Mesenchymal stem cell (in vitro differentiated cells and primary cell): ENCODE data around the gene GRIK4.

Source experiments
- DNase-seq: peaks from one replicate; pipeline ENCODE4 v3.0.0-alpha.2; 2013
- H2AFZ ChIP-seq: one replicate; pipeline ENCODE4 v1.6.1; 2013; ENCODE audit warnings: low read depth, mild to moderate bottlenecking, control low read depth, inconsistent platforms, low read length, moderate library complexity
- H2AK5ac ChIP-seq: 2 replicates; pipeline ENCODE4 v1.6.1; 2013; ENCODE audit warnings: low read length, moderate library complexity, mild to moderate bottlenecking, inconsistent platforms; ENCODE audit not compliant: severe bottlenecking
- H2BK120ac ChIP-seq: one replicate; pipeline ENCODE4 v1.6.1; 2013; ENCODE audit warnings: low read depth, mild to moderate bottlenecking, inconsistent platforms, low read length, moderate library complexity
- H2BK12ac ChIP-seq, 2 experiments: one replicate each; pipeline ENCODE4 v1.6.1; 2013; ENCODE audit warnings: inconsistent platforms in 2 of 2, low read length in 2 of 2, mild to moderate bottlenecking in 2 of 2, moderate library complexity in 2 of 2, control low read depth in 1 of 2
- H2BK15ac ChIP-seq: one replicate; pipeline ENCODE4 v1.6.1; 2013; ENCODE audit warnings: mild to moderate bottlenecking, low read depth, inconsistent platforms; ENCODE audit not compliant: poor library complexity, severe bottlenecking
- H2BK5ac ChIP-seq: 2 replicates; pipeline ENCODE4 v1.6.1; 2013; ENCODE audit warnings: low read depth, mild to moderate bottlenecking, low read length, control low read depth, inconsistent platforms; ENCODE audit not compliant: poor library complexity, severe bottlenecking
- H3K14ac ChIP-seq, 2 experiments: one replicate each; pipeline ENCODE4 v1.6.1; 2013; ENCODE audit warnings: inconsistent platforms in 2 of 2, low read length in 2 of 2, control low read depth in 1 of 2, mild to moderate bottlenecking in 1 of 2, moderate library complexity in 1 of 2
- H3K18ac ChIP-seq, 2 experiments: one replicate each; pipeline ENCODE4 v1.6.1; 2013; ENCODE audit warnings: inconsistent platforms in 2 of 2, low read length in 2 of 2, control low read depth in 1 of 2, low read depth in 1 of 2, mild to moderate bottlenecking in 1 of 2
- H3K23ac ChIP-seq, 2 experiments: one replicate each; pipeline ENCODE4 v1.6.1; 2013; ENCODE audit warnings: inconsistent platforms in 2 of 2, low read length in 2 of 2, mild to moderate bottlenecking in 2 of 2, moderate library complexity in 2 of 2, control low read depth in 1 of 2
- H3K27ac ChIP-seq: 2 replicates; pipeline ENCODE4 v1.5.1; 2013; ENCODE audit warnings: mild to moderate bottlenecking, moderate library complexity, low read length, control low read depth, inconsistent platforms; ENCODE audit not compliant: poor library complexity, severe bottlenecking
- H3K27me3 ChIP-seq, 2 experiments: 2 replicates each; pipeline versions ENCODE4 v1.6.1 to v1.7.0; 2013; ENCODE audit warnings: low read length in 2 of 2, mild to moderate bottlenecking in 2 of 2, moderate library complexity in 2 of 2, control low read depth in 1 of 2, inconsistent platforms in 1 of 2; ENCODE audit not compliant: control insufficient read depth in 1 of 2, insufficient read depth in 1 of 2
- H3K36me3 ChIP-seq, 2 experiments: 2 replicates each; pipeline versions ENCODE4 v1.6.1 to v1.7.0; 2013; ENCODE audit warnings: low read length in 2 of 2, control low read depth in 1 of 2, inconsistent platforms in 1 of 2, low read depth in 1 of 2, mild to moderate bottlenecking in 1 of 2; ENCODE audit not compliant: insufficient read depth in 2 of 2, control insufficient read depth in 1 of 2
- H3K4ac ChIP-seq, 2 experiments: one replicate each; pipeline ENCODE4 v1.6.1; 2013; ENCODE audit warnings: inconsistent platforms in 2 of 2, low read length in 2 of 2, mild to moderate bottlenecking in 2 of 2, moderate library complexity in 2 of 2, control low read depth in 1 of 2, low read depth in 1 of 2
- H3K4me1 ChIP-seq: 2 replicates; pipeline ENCODE4 v1.6.1; 2013; ENCODE audit warnings: low read depth, low read length, control low read depth; ENCODE audit not compliant: control insufficient read depth, insufficient read depth
- H3K4me2 ChIP-seq: 2 replicates; pipeline ENCODE4 v1.6.1; 2013; ENCODE audit warnings: low read length, mild to moderate bottlenecking, inconsistent platforms; ENCODE audit not compliant: poor library complexity, severe bottlenecking
- H3K4me3 ChIP-seq, 2 experiments: 2 replicates each; pipeline versions ENCODE4 v1.5.1 to v1.7.0; 2013; ENCODE audit warnings: low read length in 2 of 2, mild to moderate bottlenecking in 2 of 2, control low read depth in 1 of 2, low read depth in 1 of 2; ENCODE audit not compliant: insufficient read depth in 1 of 2
- H3K79me1 ChIP-seq: replicated peaks from 2 replicates; pipeline ENCODE4 v1.6.1; 2013; ENCODE audit warnings: mild to moderate bottlenecking, control low read depth, low read length, inconsistent platforms; ENCODE audit not compliant: poor library complexity, severe bottlenecking
- H3K9ac ChIP-seq: 2 replicates; pipeline ENCODE4 v1.7.0; 2013; ENCODE audit warnings: mild to moderate bottlenecking, low read length, moderate library complexity
- H3K9me3 ChIP-seq: 2 replicates; pipeline ENCODE4 v1.7.0; 2013; ENCODE audit warnings: mild to moderate bottlenecking, low read length; ENCODE audit not compliant: control insufficient read depth
- H4K8ac ChIP-seq: one replicate; pipeline ENCODE4 v1.6.1; 2013; ENCODE audit warnings: inconsistent platforms, mild to moderate bottlenecking, low read length, moderate library complexity
- H4K91ac ChIP-seq: one replicate; pipeline ENCODE4 v1.6.1; 2013; ENCODE audit warnings: mild to moderate bottlenecking, low read length, inconsistent platforms
- WGBS: methylation state at CpG from one replicate; pipeline ENCODE4 v1.1.7; 2013; ENCODE audit warnings: mixed read lengths; 5-methylcytosine and 5-hydroxymethylcytosine counted together

Gene GRIK4

DNA sequence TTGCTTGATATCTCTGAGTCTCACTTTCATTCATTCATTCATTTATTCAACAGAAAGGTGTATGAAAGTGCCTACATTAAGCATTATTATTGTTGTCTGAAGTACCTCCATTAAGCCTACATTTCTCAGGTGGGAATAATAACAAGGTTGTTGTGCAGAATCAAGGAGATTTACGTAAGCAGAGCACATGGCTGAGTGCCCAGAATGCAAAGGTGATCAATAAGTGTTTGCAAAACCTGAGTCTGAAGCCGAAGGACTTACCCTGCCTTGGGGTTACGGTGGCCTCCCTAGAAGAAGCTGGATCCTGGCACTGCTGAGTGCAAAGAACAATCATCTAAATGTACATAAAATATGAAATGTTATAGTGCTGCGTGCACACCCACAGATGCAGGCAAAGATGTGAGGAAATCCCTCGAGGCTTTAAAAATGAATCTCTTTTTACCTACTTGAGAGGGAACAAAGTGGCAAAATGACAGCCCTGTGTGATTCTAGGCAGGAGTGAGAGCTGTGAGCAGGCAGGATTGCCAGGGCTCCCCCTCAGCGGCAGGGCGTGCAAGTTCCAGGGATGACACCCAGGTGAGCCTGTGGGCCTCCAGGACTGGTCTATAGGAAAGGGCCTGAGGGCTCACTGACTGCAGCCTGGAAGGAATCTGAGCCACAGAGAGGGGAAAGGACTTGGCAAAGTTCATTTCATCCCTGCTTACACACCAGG lies 379.2 kb downstream of the GRIK4 start:
- Histone ChIP-seq H3K4me1 (peaks cover 2% of the 10 kb centered on the region), H2BK15ac (no peak overlapping the region), H2AFZ (no peak overlapping the region), H4K8ac (no peak overlapping the region), H3K27me3 (peaks cover 28% of the 10 kb centered on the region in 2 experiments), H3K4me3 (no peak overlapping the region), H3K14ac (peak overlapping the region in 1 of 2 experiments; percentile 55), H2BK120ac (no peak overlapping the region), H2BK12ac (no peak overlapping the region), H2BK5ac (no peak overlapping the region), H3K23ac (no peak overlapping the region), H3K9ac (no peak overlapping the region), H2AK5ac (no peak overlapping the region), H3K9me3 (no peaks in the 10 kb centered on the region), H3K4me2 (no peak overlapping the region), H3K79me1 (no peaks in the 10 kb centered on the region), H3K27ac (no peak overlapping the region), H3K36me3 (no peaks in the 10 kb centered on the region), H3K18ac (no peak overlapping the region), H3K4ac (no peak overlapping the region), H4K91ac (no peak overlapping the region)
- no peak for DNase-seq
- WGBS = 89% methylated on average over 6 of the region's 7 CpGs

DNA sequence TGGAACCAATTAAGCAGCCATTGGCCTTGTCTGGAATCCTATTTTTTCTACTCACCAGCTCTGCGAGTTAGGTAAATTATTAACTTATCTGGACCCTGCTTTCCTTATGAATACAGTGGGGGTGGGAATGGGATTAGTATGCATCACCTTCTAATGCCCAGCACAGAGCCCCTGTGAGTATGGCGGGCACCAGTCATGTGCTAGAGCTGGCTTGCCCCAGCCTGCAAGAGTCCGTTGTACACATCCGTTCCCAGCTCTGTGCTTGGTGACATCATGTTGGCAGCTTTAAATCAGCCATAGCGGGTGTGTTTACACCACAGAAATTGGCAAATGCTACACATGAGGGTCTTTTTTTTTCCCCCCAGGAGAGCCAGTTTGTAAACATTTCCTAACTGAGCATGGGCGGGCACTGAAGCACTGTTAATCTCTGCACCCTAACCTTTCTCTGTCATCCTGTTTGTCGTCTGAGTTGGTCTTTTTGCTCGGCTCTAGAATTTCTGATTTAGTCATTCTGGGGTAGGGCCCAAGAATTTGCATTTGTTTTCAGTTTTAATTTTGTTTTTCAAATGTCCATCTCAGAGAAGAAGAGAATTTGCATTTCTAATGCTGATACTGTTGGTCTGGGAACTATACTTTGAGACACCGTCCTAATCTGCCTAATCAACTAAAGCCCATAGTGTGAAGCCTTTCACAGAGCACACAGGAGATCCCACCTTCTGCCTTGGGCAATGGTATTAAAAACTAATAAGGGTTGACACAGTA lies 382.1 kb downstream of the GRIK4 start:
- WGBS = 86% methylated on average over 7 of the region's 9 CpGs
- Histone ChIP-seq H2AFZ (no peak overlapping the region), H3K9me3 (no peaks in the 10 kb centered on the region), H2BK5ac (no peak overlapping the region), H3K27ac (no peak overlapping the region), H3K4me3 (no peak overlapping the region), H3K36me3 (no peaks in the 10 kb centered on the region), H2BK120ac (no peak overlapping the region), H3K23ac (no peak overlapping the region), H2BK12ac (no peak overlapping the region), H4K91ac (no peak overlapping the region), H3K79me1 (no peaks in the 10 kb centered on the region), H3K4me2 (no peak overlapping the region), H3K4ac (no peak overlapping the region), H3K14ac (no peak overlapping the region), H3K9ac (no peak overlapping the region), H2AK5ac (no peak overlapping the region), H3K27me3 (peaks cover 10 to 45% of the 10 kb centered on the region in 2 experiments), H4K8ac (no peak overlapping the region), H3K18ac (no peak overlapping the region), H3K4me1 (peaks cover 2% of the 10 kb centered on the region), H2BK15ac (no peak overlapping the region)
- DNase-seq = no peak

DNA sequence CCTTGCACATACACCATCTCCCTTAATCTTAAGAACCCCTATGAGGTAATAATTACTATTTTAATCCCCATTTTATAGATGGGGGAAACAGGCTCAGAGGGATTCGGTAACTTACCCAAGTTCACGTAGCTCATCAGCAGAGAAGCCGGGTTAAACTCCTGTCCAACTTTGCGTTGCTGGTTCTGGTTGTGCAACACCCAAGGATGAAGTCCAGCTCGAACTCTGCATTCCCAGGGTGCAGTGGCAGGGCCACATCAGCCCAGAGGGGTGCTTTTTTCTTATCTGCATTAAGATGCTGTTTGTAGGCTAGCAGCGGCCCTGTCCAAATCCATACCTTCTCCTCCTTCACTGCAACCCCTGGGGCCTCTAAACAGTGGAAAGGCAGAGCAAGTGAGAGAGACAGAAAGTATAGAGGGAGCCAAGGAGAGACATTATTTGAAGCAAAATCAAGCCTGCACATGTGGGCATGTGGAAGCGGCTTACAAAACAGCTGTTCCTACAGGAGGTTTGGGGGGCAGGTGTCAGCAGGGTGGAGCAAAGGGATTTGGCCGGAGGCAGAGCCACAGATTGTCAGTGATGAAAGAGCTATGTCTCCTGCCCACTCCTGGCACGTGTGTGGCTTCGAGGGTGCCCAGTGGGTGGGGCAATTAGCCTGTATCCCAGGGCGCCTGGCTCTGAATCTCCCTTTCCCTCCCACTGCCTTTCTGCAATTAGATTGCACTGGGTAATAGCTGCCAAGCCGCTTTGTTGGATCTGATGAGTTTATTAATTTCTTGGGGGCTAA lies 382.8 kb downstream of the GRIK4 start:
- Histone ChIP-seq H3K4me2 (no peak overlapping the region), H3K9me3 (no peaks in the 10 kb centered on the region), H3K79me1 (no peaks in the 10 kb centered on the region), H3K14ac (no peak overlapping the region), H3K36me3 (no peaks in the 10 kb centered on the region), H3K27me3 (peaks cover 7 to 52% of the 10 kb centered on the region in 2 experiments), H2BK12ac (no peak overlapping the region), H2BK120ac (no peak overlapping the region), H3K23ac (no peak overlapping the region), H3K4ac (no peak overlapping the region), H4K91ac (no peak overlapping the region), H3K4me1 (peaks cover 2% of the 10 kb centered on the region), H3K27ac (no peak overlapping the region), H4K8ac (no peak overlapping the region), H3K4me3 (no peak overlapping the region), H3K18ac (no peak overlapping the region), H3K9ac (no peak overlapping the region), H2BK5ac (no peak overlapping the region), H2AFZ (no peak overlapping the region), H2BK15ac (no peak overlapping the region), H2AK5ac (no peak overlapping the region)
- 73% methylated on average over 11 of the region's 12 CpGs for WGBS
- no peak for DNase-seq

DNA sequence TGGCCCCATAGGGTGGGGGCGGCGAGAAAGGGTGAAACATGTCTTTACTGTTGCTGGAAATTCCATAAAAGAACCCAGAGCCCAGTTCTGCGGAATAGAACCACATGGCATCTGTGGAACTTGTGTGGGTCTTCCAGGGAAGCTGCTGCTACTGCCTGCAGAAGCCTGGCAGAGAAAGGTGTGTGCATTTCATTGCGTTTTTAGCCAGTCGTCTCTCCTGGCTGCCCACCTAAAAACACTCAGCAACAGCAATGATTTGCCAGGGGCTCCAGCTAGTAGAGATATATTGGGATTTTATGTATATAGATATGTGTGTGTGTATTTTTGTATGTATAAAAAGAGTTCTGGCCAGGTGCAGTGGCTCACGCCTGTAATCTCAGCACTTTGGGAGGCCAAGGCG lies 385.1 kb downstream of the GRIK4 start:
- H3K4me3 ChIP-seq = no peak overlapping the region
- H4K91ac ChIP-seq = no peak overlapping the region
- no peaks in the 10 kb centered on the region for H3K9me3 ChIP-seq
- no peak for DNase-seq
- H2BK120ac ChIP-seq = no peak overlapping the region
- no peak overlapping the region for H2AK5ac ChIP-seq
- no peaks in the 10 kb centered on the region for H3K36me3 ChIP-seq
- no peak overlapping the region for H3K9ac ChIP-seq
- H3K79me1 ChIP-seq = no peaks in the 10 kb centered on the region
- H2AFZ ChIP-seq = no peak overlapping the region
- no peak overlapping the region for H2BK12ac ChIP-seq
- 89% methylated on average over 7 of the region's 7 CpGs for WGBS
- no peak overlapping the region for H2BK5ac ChIP-seq
- H4K8ac ChIP-seq = no peak overlapping the region
- H3K14ac ChIP-seq = no peak overlapping the region
- no peak overlapping the region for H3K27ac ChIP-seq
- peaks cover 17 to 73% of the 10 kb centered on the region in 2 experiments for H3K27me3 ChIP-seq
- H3K4me1 ChIP-seq = peaks cover 2% of the 10 kb centered on the region
- H3K18ac ChIP-seq = no peak overlapping the region
- no peak overlapping the region for H3K4ac ChIP-seq
- no peak overlapping the region for H3K4me2 ChIP-seq
- no peak overlapping the region for H2BK15ac ChIP-seq
- H3K23ac ChIP-seq = no peak overlapping the region
